Lower lobe of right lung (tissue), 2 donors: Measurements from ENCODE around the gene SPINDOC. TPM values are rescaled to one million over a fixed set of nuclear protein-coding genes. Genes with fewer than 3 reads are reported as not detected.

Experiments
- ATAC-seq, 2 donors: fragments of 200-7000 bp; cut with Tn5 transposase; one replicate each; pipeline ENCODE4 v1.9.1; 2020 to 2022; ENCODE audit warnings: mild to moderate bottlenecking in 2 of 2, moderate library complexity in 2 of 2
- DNase-seq: peaks from one replicate; pipeline ENCODE4 v3.0.0-alpha.2; 2020
- H3K27ac ChIP-seq: fragments of 200-600 bp; one replicate; pipeline ENCODE4 v1.8.0; 2022
- H3K27me3 ChIP-seq: fragments of 200-600 bp; one replicate; pipeline ENCODE4 v1.8.0; 2022; ENCODE audit warnings: low read depth
- H3K36me3 ChIP-seq: fragments of 200-600 bp; one replicate; pipeline ENCODE4 v1.8.0; 2022; ENCODE audit warnings: mild to moderate bottlenecking
- H3K4me1 ChIP-seq: fragments of 200-600 bp; one replicate; pipeline ENCODE4 v1.8.0; 2022
- H3K4me3 ChIP-seq: fragments of 200-600 bp; one replicate; pipeline ENCODE4 v1.8.0; 2022; ENCODE audit warnings: mild to moderate bottlenecking
- H3K9me3 ChIP-seq: fragments of 200-600 bp; one replicate; pipeline ENCODE4 v1.8.0; 2022
- CTCF ChIP-seq: fragments of 200-600 bp; IDR thresholded peaks from one replicate; pipeline ENCODE4 v1.8.0; 2022; ENCODE audit warnings: antibody characterized with exemption, mild to moderate bottlenecking
- intact Hi-C: fragments of 100-400 bp; cut with DNase I; formaldehyde crosslinking; loops from one replicate; pipeline ENCODE4 v1.11.0; 2022
- total RNA-seq: library from RNA; stranded (reverse); fragmentation: NEBNext Ultra II Directional; extraction: Animal tissue kit (Norgen Biotek cat#: 25700); gene quantifications from one replicate; pipeline ENCODE4 v1.2.1, GENCODE V29; 2021
- donor health status: DM: no; HTN: yes; CAD: no; lungs with severe emphysema.

SPINDOC gene
- total RNA-seq, 1 donor from 2014 or later, result 21.7 TPM

GRCh38 chr11:63832336-63832735 lies 19.1 kb downstream of the SPINDOC start:
- Histone ChIP-seq H3K36me3 (peaks cover 5% of the 10 kb centered on the region), H3K4me3 (no peak overlapping the region), H3K27me3 (no peaks in the 10 kb centered on the region), H3K27ac (no peak overlapping the region), H3K4me1 (peaks cover 4% of the 10 kb centered on the region), H3K9me3 (no peaks in the 10 kb centered on the region)
- no peak for DNase-seq
- no peak for ATAC-seq
- TF ChIP-seq CTCF, result no peak
- intact Hi-C loops, result loop anchor here (10.0 kb wide), 1 partner anchor 112 kb away; no protein-coding TSS in a partner anchor

GRCh38 chr11:63833048-63833447 lies 19.8 kb downstream of the SPINDOC start:
- no peak overlapping the region for H3K27ac ChIP-seq
- ATAC-seq, result no peak
- intact Hi-C loops, result loop anchor here (10.0 kb wide), 1 partner anchor 112 kb away; no protein-coding TSS in a partner anchor

GRCh38 chr11:63834535-63835157 lies 21.4 kb downstream of the SPINDOC start:
- H3K4me3 ChIP-seq, result no peak overlapping the region
- H3K27me3 ChIP-seq, result no peaks in the 10 kb centered on the region
- no peak for TF ChIP-seq CTCF
- DNase-seq (no peak), ATAC-seq (no peak)
- H3K27ac ChIP-seq, result no peak overlapping the region
- no peaks in the 10 kb centered on the region for H3K36me3 ChIP-seq
- intact Hi-C loops, result loop anchor here (10.0 kb wide), 1 partner anchor 110 kb away; no protein-coding TSS in a partner anchor
- H3K9me3 ChIP-seq, result no peaks in the 10 kb centered on the region
- peaks cover 14% of the 10 kb centered on the region for H3K4me1 ChIP-seq

More at GRCh38 chr11:63833048-63833447, 19.8 kb downstream of the SPINDOC start:
- Histone ChIP-seq H3K36me3 (no peaks in the 10 kb centered on the region), H3K9me3 (no peaks in the 10 kb centered on the region), H3K4me3 (no peak overlapping the region), H3K4me1 (peaks cover 11% of the 10 kb centered on the region), H3K27me3 (no peaks in the 10 kb centered on the region)
- DNase-seq, result no peak
- TF ChIP-seq CTCF, result no peak

GRCh38 chr11:63835158-63835545 lies 21.9 kb downstream of the SPINDOC start:
- Histone ChIP-seq H3K36me3 (no peaks in the 10 kb centered on the region), H3K9me3 (no peaks in the 10 kb centered on the region), H3K4me1 (peaks cover 17% of the 10 kb centered on the region), H3K4me3 (no peak overlapping the region), H3K27me3 (no peaks in the 10 kb centered on the region), H3K27ac (no peak overlapping the region)
- DNase-seq (no peak), ATAC-seq (no peak)
- intact Hi-C loops, result loop anchor here (10.0 kb wide), 1 partner anchor 110 kb away; no protein-coding TSS in a partner anchor
- TF ChIP-seq CTCF, result no peak

GRCh38 chr11:63837027-63837688 lies 23.9 kb downstream of the SPINDOC start:
- no peaks in the 10 kb centered on the region for H3K27me3 ChIP-seq
- H3K9me3 ChIP-seq, result no peaks in the 10 kb centered on the region
- peaks cover 5% of the 10 kb centered on the region for H3K36me3 ChIP-seq
- peak; percentile 89 for TF ChIP-seq CTCF
- H3K4me3 ChIP-seq, result no peak overlapping the region
- peak overlapping the region; percentile 84 for H3K27ac ChIP-seq
- DNase-seq (peak; percentile 73), ATAC-seq (peak; percentile 37 to 55)
- H3K4me1 ChIP-seq, result peaks cover 37% of the 10 kb centered on the region
- intact Hi-C loops, result loop anchor here (10.0 kb wide), 1 partner anchor 108 kb away; no protein-coding TSS in a partner anchor
